Esophagus muscularis mucosa (tissue), 4 donors: ENCODE results near the gene AIG1. TPM values are rescaled to one million over a fixed set of nuclear protein-coding genes. Genes with fewer than 3 reads are reported as not detected.

Experiments
- DNase-seq: peaks from one replicate; pipeline ENCODE4 v3.0.0-alpha.2; 2017; ENCODE audit errors: extremely low spot score
- H3K27ac ChIP-seq, 4 donors: fragments of 200-600 bp; sonication (generic); replicated peaks in 1 of 4; 1 replicate in 3 of 4; 2 replicates in 1 of 4; pipeline ENCODE4 v1.5.1; 2016 to 2019; ENCODE audit warnings: mild to moderate bottlenecking in 1 of 4
- H3K27me3 ChIP-seq, 4 donors: fragments of 200-600 bp; sonication (generic); one replicate each; pipeline versions ENCODE4 v1.5.1 to v1.6.0; 2016 to 2019
- H3K36me3 ChIP-seq, 4 donors: fragments of 200-600 bp; sonication (generic); one replicate each; pipeline ENCODE4 v1.5.1; 2016 to 2019
- H3K4me1 ChIP-seq, 4 donors: fragments of 200-600 bp; sonication (generic); one replicate each; pipeline ENCODE4 v1.5.1; 2016 to 2019
- H3K4me3 ChIP-seq, 4 donors: fragments of 200-600 bp; sonication (generic); 1 replicate in 2 of 4; 2 replicates in 2 of 4; pipeline ENCODE4 v1.5.1; 2016 to 2019; ENCODE audit warnings: mild to moderate bottlenecking in 4 of 4, moderate library complexity in 1 of 4
- H3K9me3 ChIP-seq, 4 donors: fragments of 200-600 bp; sonication (generic); 1 replicate in 3 of 4; 2 replicates in 1 of 4; pipeline ENCODE4 v1.5.1; 2016 to 2019
- EP300 ChIP-seq: sonication (generic); formaldehyde crosslinking; IDR thresholded peaks from one replicate; pipeline ENCODE4 v1.6.1; 2017; ENCODE audit warnings: antibody characterized with exemption
- POLR2A ChIP-seq: fragments of 450-650 bp; IDR thresholded peaks from one replicate; pipeline ENCODE4 v1.6.1; 2017; ENCODE audit warnings: antibody characterized with exemption, moderate library complexity, mild to moderate bottlenecking, low read depth
- POLR2AphosphoS5 ChIP-seq, 2 donors: sonication (generic); formaldehyde crosslinking; IDR thresholded peaks; one replicate each; pipeline ENCODE4 v1.6.1; 2017; ENCODE audit warnings: antibody characterized with exemption in 2 of 2
- WGBS: methylation state at CpG from one replicate; pipeline ENCODE4 v1.1.5; 2018; 5-methylcytosine and 5-hydroxymethylcytosine counted together
- intact Hi-C: fragments of 100-400 bp; cut with DNase I; formaldehyde crosslinking; loops from one replicate; pipeline ENCODE4 v1.15.1; 2023
- total RNA-seq, 4 donors: library from RNA; depleted of rRNA; stranded (reverse); fragments of >200 nt; gene quantifications; one replicate each; pipeline versions ENCODE4 v1.1.0 to v1.2.1, GENCODE V29; 2016
- TF ChIP-seq, protein P1 (sequence below), 3 experiments: fragments of 200-600 bp in 2 of 3; fragments of 450-650 bp in 1 of 3; sonication (generic) in 2 of 3; IDR thresholded peaks; one replicate each; pipeline ENCODE4 v1.5.1; 2017 to 2019; ENCODE audit warnings: antibody characterized with exemption in 3 of 3, mild to moderate bottlenecking in 2 of 3, moderate library complexity in 1 of 3

AIG1 gene
- total RNA-seq, 4 donors from 2014 or later, result 21.0 to 26.3 (median 23.4) TPM

DNA sequence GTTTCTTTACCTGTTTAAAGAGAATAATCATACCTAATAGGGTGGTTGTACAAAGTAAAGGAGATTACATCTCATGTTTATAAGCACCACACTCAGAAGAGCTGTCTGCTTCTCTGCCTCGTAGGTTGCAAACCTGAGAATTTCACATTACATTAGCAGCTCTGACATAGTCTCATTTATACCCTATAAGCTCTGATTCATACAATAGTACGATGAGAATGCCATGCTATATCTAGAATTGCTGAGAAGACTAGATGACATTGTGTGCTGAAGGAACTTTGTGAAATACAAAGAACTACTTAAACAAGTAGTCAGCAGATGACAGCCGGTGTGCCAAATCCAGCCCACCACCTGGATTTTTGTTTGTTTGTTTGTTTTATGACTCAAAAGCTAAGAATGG lies 268.6 kb downstream of the AIG1 start:
- Histone ChIP-seq H3K4me1 (no peaks in the 10 kb centered on the region), H3K27me3 (no peaks in the 10 kb centered on the region), H3K36me3 (peaks cover 0 to 8% (median 8%) of the 10 kb centered on the region in 4 donors), H3K9me3 (no peaks in the 10 kb centered on the region), H3K27ac (no peak overlapping the region), H3K4me3 (no peak overlapping the region)
- 95% methylated on average over 3 of the region's 3 CpGs for whole genome bisulfite sequencing
- intact Hi-C loops, result no loop called here
- no peak for DNase-seq
- TF ChIP-seq, protein P1, sequence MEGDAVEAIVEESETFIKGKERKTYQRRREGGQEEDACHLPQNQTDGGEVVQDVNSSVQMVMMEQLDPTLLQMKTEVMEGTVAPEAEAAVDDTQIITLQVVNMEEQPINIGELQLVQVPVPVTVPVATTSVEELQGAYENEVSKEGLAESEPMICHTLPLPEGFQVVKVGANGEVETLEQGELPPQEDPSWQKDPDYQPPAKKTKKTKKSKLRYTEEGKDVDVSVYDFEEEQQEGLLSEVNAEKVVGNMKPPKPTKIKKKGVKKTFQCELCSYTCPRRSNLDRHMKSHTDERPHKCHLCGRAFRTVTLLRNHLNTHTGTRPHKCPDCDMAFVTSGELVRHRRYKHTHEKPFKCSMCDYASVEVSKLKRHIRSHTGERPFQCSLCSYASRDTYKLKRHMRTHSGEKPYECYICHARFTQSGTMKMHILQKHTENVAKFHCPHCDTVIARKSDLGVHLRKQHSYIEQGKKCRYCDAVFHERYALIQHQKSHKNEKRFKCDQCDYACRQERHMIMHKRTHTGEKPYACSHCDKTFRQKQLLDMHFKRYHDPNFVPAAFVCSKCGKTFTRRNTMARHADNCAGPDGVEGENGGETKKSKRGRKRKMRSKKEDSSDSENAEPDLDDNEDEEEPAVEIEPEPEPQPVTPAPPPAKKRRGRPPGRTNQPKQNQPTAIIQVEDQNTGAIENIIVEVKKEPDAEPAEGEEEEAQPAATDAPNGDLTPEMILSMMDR (IDR thresholded peaks at IDR 0.05), result no peak
- no peak for TF ChIP-seq POLR2A
- TF ChIP-seq POLR2AphosphoS5 (IDR thresholded peaks at IDR 0.05), result no peak
- no peak for TF ChIP-seq EP300

DNA sequence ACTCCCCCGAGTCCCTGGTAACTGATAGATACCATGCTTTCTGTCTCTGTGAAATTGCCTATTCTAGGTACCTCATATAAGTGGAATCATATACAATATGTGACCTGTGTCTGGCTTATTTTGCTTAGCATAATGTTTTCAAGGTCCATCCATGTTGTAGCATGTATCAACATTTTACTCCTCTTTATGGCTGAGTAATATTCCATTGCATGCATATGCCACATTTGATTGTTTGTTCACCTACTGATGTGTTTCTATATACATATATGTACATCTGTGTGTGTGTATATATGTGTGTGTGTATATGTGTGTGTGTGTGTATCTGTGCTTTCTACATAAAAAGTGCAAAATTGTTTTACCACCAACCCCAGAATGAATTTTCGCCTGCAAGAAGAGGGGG lies 270.7 kb downstream of the AIG1 start:
- no peak overlapping the region for H3K4me3 ChIP-seq
- intact Hi-C loops, result no loop called here
- no peak for DNase-seq
- H3K9me3 ChIP-seq, result no peaks in the 10 kb centered on the region
- no peaks in the 10 kb centered on the region for H3K27me3 ChIP-seq
- WGBS, result 96% methylated on average over 2 of the region's 2 CpGs
- H3K27ac ChIP-seq, result no peak overlapping the region
- no peaks in the 10 kb centered on the region for H3K4me1 ChIP-seq
- H3K36me3 ChIP-seq, result peaks cover 0 to 9% (median 8%) of the 10 kb centered on the region in 4 donors
- TF ChIP-seq POLR2AphosphoS5 (IDR thresholded peaks at IDR 0.05) (no peak), EP300 (no peak), POLR2A (no peak)
- TF ChIP-seq, protein P1 (IDR thresholded peaks at IDR 0.05), result no peak

DNA sequence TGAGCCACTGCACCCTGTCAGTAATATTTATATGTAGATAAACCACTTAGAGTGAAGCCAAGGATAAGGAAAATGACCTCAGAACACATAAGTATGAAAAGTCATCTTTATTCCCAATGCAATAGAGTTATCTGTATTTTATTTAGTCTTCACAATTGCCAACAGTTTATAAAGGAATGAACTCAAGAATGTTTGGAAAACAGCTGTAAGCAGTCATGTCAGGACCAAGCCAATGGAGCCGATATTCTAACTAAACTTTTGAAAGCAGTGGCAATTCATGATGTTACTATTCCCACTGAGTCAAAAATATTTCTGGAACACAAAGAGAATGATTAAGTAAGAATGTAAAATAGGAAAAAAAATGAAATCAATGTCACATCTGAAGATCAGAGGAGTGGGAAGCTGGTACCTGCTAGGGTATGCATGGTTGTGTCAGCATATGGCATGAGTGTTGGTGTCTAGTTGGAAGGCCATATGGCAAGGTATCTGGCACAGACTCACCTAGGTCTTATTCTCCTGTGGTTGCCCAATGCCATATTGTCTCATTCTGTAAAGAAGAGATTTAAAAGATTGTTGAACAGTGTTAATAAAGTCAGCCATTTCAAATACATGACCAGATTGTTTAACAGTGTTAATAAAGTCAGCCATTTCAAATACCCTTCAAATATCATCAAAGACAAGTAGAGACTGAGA lies 271.6 kb downstream of the AIG1 start:
- H3K4me3 ChIP-seq, result no peak overlapping the region
- WGBS, result 72% methylated on average over 1 of the region's 1 CpG
- intact Hi-C loops, result no loop called here
- TF ChIP-seq POLR2AphosphoS5 (IDR thresholded peaks at IDR 0.05) (no peak), POLR2A (no peak), EP300 (no peak)
- TF ChIP-seq, protein P1 (IDR thresholded peaks at IDR 0.05), result no peak
- H3K27ac ChIP-seq, result no peak overlapping the region
- H3K4me1 ChIP-seq, result no peaks in the 10 kb centered on the region
- H3K9me3 ChIP-seq, result no peaks in the 10 kb centered on the region
- H3K27me3 ChIP-seq, result no peaks in the 10 kb centered on the region
- no peak for DNase-seq
- H3K36me3 ChIP-seq, result peaks cover 0 to 9% (median 8%) of the 10 kb centered on the region in 4 donors

DNA sequence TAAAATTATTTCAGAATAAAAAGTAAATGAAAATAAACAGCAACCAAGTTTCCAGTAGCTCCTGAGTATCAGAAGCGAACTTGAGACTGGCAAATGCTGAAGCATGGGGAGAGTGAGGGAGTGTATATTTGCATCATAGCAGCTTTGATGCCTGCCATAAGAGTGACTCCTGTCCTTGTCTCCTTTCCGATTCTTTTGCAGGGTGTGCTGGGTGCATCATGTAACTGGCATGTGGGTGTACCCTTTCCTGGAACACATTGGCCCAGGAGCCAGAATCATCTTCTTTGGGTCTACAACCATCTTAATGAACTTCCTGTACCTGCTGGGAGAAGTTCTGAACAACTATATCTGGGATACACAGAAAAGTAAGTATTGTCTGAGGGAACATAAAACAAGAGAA lies 272.4 kb downstream of the AIG1 start:
- 96% methylated on average over 2 of the region's 2 CpGs for WGBS
- Histone ChIP-seq H3K36me3 (peaks cover 0 to 9% (median 8%) of the 10 kb centered on the region in 4 donors), H3K9me3 (no peaks in the 10 kb centered on the region), H3K4me3 (no peak overlapping the region), H3K4me1 (no peaks in the 10 kb centered on the region), H3K27ac (no peak overlapping the region), H3K27me3 (no peaks in the 10 kb centered on the region)
- TF ChIP-seq POLR2A (no peak), POLR2AphosphoS5 (IDR thresholded peaks at IDR 0.05) (no peak), EP300 (no peak)
- TF ChIP-seq, protein P1 (IDR thresholded peaks at IDR 0.05), result no peak
- DNase-seq, result no peak
- intact Hi-C loops, result no loop called here
